K562 (cell line): ENCODE measurements around the gene SPHK1. TPM values are rescaled to one million over a fixed set of nuclear protein-coding genes. Genes with fewer than 3 reads are reported as not detected.

ENCODE experiments used
- EGR1 ChIP-seq: fragments of 450-650 bp; conservative IDR thresholded peaks from 2 replicates; pipeline ENCODE4 v1.6.1; 2017; ENCODE audit warnings: mild to moderate bottlenecking
- FUS ChIP-seq: fragments of 200-400 bp; formaldehyde crosslinking; optimal IDR thresholded peaks from 2 replicates; pipeline ENCODE3; 2017; ENCODE audit warnings: low read depth, low read length
- HDAC2 ChIP-seq: fragments of 450-650 bp; IDR thresholded peaks from 2 replicates; pipeline ENCODE4 v1.6.1; 2016; ENCODE audit warnings: mild to moderate bottlenecking
- IRF1 ChIP-seq: sonication (generic); formaldehyde crosslinking; IDR thresholded peaks from 2 replicates; pipeline ENCODE4 v1.8.0; 2022; ENCODE audit warnings: missing genetic modification reagents, mild to moderate bottlenecking, borderline replicate concordance
- JUND ChIP-seq, 2 experiments: IDR thresholded peaks; 2 replicates in 1 of 2; 3 replicates in 1 of 2; pipeline ENCODE4 v1.6.1; 2011; ENCODE audit warnings: borderline replicate concordance in 2 of 2, low read depth in 2 of 2, low read length in 2 of 2, improper control_type of control experiment in 1 of 2, missing biosample characterization in 1 of 2, missing genetic modification characterization in 1 of 2, missing genetic modification reagents in 1 of 2
- MIER1 ChIP-seq: fragments of 450-650 bp; IDR thresholded peaks from 2 replicates; pipeline ENCODE4 v1.6.1; 2016; ENCODE audit warnings: antibody characterized with exemption, mild to moderate bottlenecking, low read depth
- POLR2AphosphoS2 ChIP-seq: IDR thresholded peaks from 2 replicates; pipeline ENCODE4 v1.6.1; 2012; ENCODE audit warnings: low read length, improper control_type of control experiment
- POLR2AphosphoS5 ChIP-seq: IDR thresholded peaks from 2 replicates; pipeline ENCODE4 v1.6.1; 2011; ENCODE audit warnings: mild to moderate bottlenecking, low read depth, low read length, moderate library complexity; ENCODE audit not compliant: control insufficient read depth, insufficient read depth
- POLR2G ChIP-seq: fragments of 200-400 bp; formaldehyde crosslinking; IDR thresholded peaks from 2 replicates; pipeline ENCODE4 v1.6.1; 2017; ENCODE audit warnings: low read depth, mild to moderate bottlenecking, antibody characterized with exemption, low read length, moderate library complexity
- RREB1 ChIP-seq: fragments of 250-450 bp; sonication (Bioruptor Pico); IDR thresholded peaks from 2 replicates; pipeline ENCODE4 v1.4.0; 2020
- SMARCB1 ChIP-seq: IDR thresholded peaks from 2 replicates; pipeline ENCODE4 v1.6.1; 2011; ENCODE audit warnings: improper control_type of control experiment, low read depth; ENCODE audit not compliant: insufficient read length
- SUPT5H ChIP-seq: fragments of 450-650 bp; IDR thresholded peaks from 2 replicates; pipeline ENCODE4 v1.6.1; 2016
- TRIM28 ChIP-seq: fragments of 450-650 bp; IDR thresholded peaks from 2 replicates; pipeline ENCODE4 v1.6.1; 2017
- ZNF23 ChIP-seq: fragments of 250-450 bp; sonication (Bioruptor Pico); IDR thresholded peaks from 2 replicates; pipeline ENCODE4 v1.4.0; 2020; ENCODE audit warnings: mild to moderate bottlenecking
- ZNF3 ChIP-seq: fragments of 250-450 bp; sonication (Bioruptor Pico); IDR thresholded peaks from 2 replicates; pipeline ENCODE4 v1.5.0; 2021; ENCODE audit warnings: mild to moderate bottlenecking, moderate library complexity
- ZNF324 ChIP-seq: fragments of 250-450 bp; sonication (Bioruptor Pico); IDR thresholded peaks from 2 replicates; pipeline ENCODE4 v1.4.0; 2020; ENCODE audit warnings: mild to moderate bottlenecking
- ZNF512 ChIP-seq: IDR thresholded peaks from 2 replicates; pipeline ENCODE4 v1.6.1; 2016; ENCODE audit warnings: missing genetic modification characterization, missing compliant biosample characterization
- polyA plus RNA-seq, 8 experiments: library from polyadenylated mRNA; depleted of rRNA in 4 of 8; stranded (reverse) in 5 of 8; unstranded in 3 of 8; fragments of >200 nt; fragmentation: Nextera tagmentation in 2 of 8; fragmentation: Illumina TruSeq in 1 of 8; extraction: Ambion mirVana in 2 of 8; extraction: Trizol in 1 of 8; gene quantifications; 2 replicates each; pipeline versions ENCODE4 v1.2.1 to v1.2.3, GENCODE V29; 2011 to 2014; ENCODE audit warnings: inconsistent platforms in 1 of 8, missing spikeins in 1 of 8
- total RNA-seq, 7 experiments: library from RNA; depleted of rRNA in 6 of 7; stranded (reverse); fragments of >200 nt in 6 of 7; fragmentation: Illumina TruSeq in 2 of 7; extraction: Trizol in 2 of 7; gene quantifications; 2 replicates each; pipeline versions ENCODE4 v1.2.1 to v1.2.3, GENCODE V29; 2011 to 2021; ENCODE audit warnings: low replicate concordance in 1 of 7
- TF ChIP-seq, protein P1 (sequence below): fragments of 200-800 bp; sonication (Bioruptor generic); IDR thresholded peaks from 2 replicates; pipeline ENCODE4 v1.6.1; 2017; ENCODE audit warnings: missing genetic modification characterization, missing compliant biosample characterization

The SPHK1 gene
- total and polyA plus RNA-seq, 9 of the 15 experiments (the other 6 are each of a cell fraction or from before 2014, with no cell fraction given): 0.21 to 60.3 (median 14.5) TPM

- TF ChIP-seq, protein P1, sequence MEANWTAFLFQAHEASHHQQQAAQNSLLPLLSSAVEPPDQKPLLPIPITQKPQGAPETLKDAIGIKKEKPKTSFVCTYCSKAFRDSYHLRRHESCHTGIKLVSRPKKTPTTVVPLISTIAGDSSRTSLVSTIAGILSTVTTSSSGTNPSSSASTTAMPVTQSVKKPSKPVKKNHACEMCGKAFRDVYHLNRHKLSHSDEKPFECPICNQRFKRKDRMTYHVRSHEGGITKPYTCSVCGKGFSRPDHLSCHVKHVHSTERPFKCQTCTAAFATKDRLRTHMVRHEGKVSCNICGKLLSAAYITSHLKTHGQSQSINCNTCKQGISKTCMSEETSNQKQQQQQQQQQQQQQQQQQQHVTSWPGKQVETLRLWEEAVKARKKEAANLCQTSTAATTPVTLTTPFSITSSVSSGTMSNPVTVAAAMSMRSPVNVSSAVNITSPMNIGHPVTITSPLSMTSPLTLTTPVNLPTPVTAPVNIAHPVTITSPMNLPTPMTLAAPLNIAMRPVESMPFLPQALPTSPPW (CRISPR knock-in tag): no peak
- TF ChIP-seq TRIM28 (no peak), POLR2G (peak; percentile 51; the same call in 1 of the 2 replicates), RREB1 (no peak), SMARCB1 (no peak), ZNF23 (no peak), POLR2AphosphoS2 (0 out of 2 replicates have a peak, but pooled peaks have one; percentile 6), IRF1 (CRISPR knock-in tag) (no peak), SUPT5H (0 out of 2 replicates have a peak, but pooled peaks have one; percentile 53), ZNF3 (CRISPR knock-in tag) (no peak), POLR2AphosphoS5 (peak; percentile 9; the same call in 1 of the 2 replicates), JUND (IDR thresholded peaks at IDR 0.05; ENCODE audit: borderline replicate concordance, low read depth, low read length) (no peak), JUND (tag; IDR thresholded peaks at IDR 0.05; ENCODE audit: borderline replicate concordance, low read depth, low read length) (no peak), EGR1 (0 out of 2 replicates have a peak, but pooled peaks have one; percentile 30), MIER1 (no peak), FUS (no peak), ZNF324 (CRISPR knock-in tag) (no peak), HDAC2 (no peak), ZNF512 (tag) (no peak)
Measured at GRCh38 chr17:76388966-76389888, 4.8 kb downstream of the SPHK1 start (continued).
